OCI-LY3 (cell line): Measurements from ENCODE around the gene KRTAP5-4.

Source experiments
- CTCF ChIP-seq: fragments of 200-600, 300-600 bp; sonication (generic); IDR thresholded peaks from 2 replicates; pipeline ENCODE4 v1.5.1; 2014; ENCODE audit warnings: antibody characterized with exemption, low read length, low read depth
- EZH2phosphoT487 ChIP-seq: fragments of 200-600 bp; shearing (Covaris generic); IDR thresholded peaks from 2 replicates; pipeline ENCODE4 v1.6.1; 2018; ENCODE audit warnings: antibody characterized with exemption, mixed run types, low read depth

GRCh38 chr11:1645357-1645821, 23.5 kb upstream of the KRTAP5-4 start:
- TF ChIP-seq CTCF (no peak), EZH2phosphoT487 (no peak)
